ENCODE results near the gene MALAT1. TPM values are rescaled to one million over a fixed set of nuclear protein-coding genes. Genes with fewer than 3 reads are reported as not detected.
"Not testable (repeated sequence)": the region's sequence is repeated elsewhere in the genome, so short reads cannot be mapped to it uniquely, and the experiment has no call there.

Gene MALAT1
- total RNA-seq (over 10,000 TPM in 1 of 4 donors, 1,000 to 10,000 TPM in 3; 3,071 to 11,376 (median 4,986) TPM), polyA plus RNA-seq (100 to 1,000 TPM; 102 to 846 (median 299) TPM)
- long read RNA-seq, donor 1, full-length matches to known transcripts = 479 of 482 reads
- long read RNA-seq, donor 1, partial matches to known transcripts = 0 of 482 reads
- long read RNA-seq, donor 1, other reads (novel, unspliced or antisense) = 3 of 482 reads
- long read RNA-seq, donor 2, full-length matches to known transcripts = 3,503 of 3,512 reads
- long read RNA-seq, donor 2, partial matches to known transcripts = 0 of 3,512 reads
- long read RNA-seq, donor 2, other reads (novel, unspliced or antisense) = 9 of 3,512 reads

DNA sequence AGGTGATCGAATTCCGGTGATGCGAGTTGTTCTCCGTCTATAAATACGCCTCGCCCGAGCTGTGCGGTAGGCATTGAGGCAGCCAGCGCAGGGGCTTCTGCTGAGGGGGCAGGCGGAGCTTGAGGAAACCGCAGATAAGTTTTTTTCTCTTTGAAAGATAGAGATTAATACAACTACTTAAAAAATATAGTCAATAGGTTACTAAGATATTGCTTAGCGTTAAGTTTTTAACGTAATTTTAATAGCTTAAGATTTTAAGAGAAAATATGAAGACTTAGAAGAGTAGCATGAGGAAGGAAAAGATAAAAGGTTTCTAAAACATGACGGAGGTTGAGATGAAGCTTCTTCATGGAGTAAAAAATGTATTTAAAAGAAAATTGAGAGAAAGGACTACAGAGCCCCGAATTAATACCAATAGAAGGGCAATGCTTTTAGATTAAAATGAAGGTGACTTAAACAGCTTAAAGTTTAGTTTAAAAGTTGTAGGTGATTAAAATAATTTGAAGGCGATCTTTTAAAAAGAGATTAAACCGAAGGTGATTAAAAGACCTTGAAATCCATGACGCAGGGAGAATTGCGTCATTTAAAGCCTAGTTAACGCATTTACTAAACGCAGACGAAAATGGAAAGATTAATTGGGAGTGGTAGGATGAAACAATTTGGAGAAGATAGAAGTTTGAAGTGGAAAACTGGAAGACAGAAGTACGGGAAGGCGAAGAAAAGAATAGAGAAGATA lies at the start of gene MALAT1:
Gene MALAT1 (plus strand): TSS at position 69 of the 736 bp plus-strand sequence.
- Histone ChIP-seq H3K27me3 (ENCODE audit: insufficient read depth in 3 of 3, low read length in 2 of 3) (no peaks in the 10 kb centered on the region), H3K27ac (peak within 1 kb of the TSS; percentile 99), H3K4me1 (peaks cover 27% of the 10 kb centered on the region), H3K9me3 (no peaks in the 10 kb centered on the region), H3K4me3 (peak within 1 kb of the TSS; percentile 92), H3K36me3 (ENCODE audit: insufficient read depth in 1 of 2, low read depth in 1 of 2) (peaks cover 2 to 45% of the 10 kb centered on the region in 2 donors)
- intact Hi-C loops (cut with DNase I) = loop anchor here (1.0 to 2.0 kb wide), 2 partner anchors 76 to 78 kb away; partner anchors contain the start of gene NEAT1 (in 1 of the 2)
- TF ChIP-seq, protein P1, sequence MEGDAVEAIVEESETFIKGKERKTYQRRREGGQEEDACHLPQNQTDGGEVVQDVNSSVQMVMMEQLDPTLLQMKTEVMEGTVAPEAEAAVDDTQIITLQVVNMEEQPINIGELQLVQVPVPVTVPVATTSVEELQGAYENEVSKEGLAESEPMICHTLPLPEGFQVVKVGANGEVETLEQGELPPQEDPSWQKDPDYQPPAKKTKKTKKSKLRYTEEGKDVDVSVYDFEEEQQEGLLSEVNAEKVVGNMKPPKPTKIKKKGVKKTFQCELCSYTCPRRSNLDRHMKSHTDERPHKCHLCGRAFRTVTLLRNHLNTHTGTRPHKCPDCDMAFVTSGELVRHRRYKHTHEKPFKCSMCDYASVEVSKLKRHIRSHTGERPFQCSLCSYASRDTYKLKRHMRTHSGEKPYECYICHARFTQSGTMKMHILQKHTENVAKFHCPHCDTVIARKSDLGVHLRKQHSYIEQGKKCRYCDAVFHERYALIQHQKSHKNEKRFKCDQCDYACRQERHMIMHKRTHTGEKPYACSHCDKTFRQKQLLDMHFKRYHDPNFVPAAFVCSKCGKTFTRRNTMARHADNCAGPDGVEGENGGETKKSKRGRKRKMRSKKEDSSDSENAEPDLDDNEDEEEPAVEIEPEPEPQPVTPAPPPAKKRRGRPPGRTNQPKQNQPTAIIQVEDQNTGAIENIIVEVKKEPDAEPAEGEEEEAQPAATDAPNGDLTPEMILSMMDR (IDR thresholded peaks at IDR 0.05) = no peak
- ATAC-seq (peak in 3 of 4 donors; percentile 16 to 49 (median 27)), DNase-seq (peak; percentile 92 to 96)
- WGBS, 3 donors = 0% methylated on average over 24 of the region's 24 CpGs

DNA sequence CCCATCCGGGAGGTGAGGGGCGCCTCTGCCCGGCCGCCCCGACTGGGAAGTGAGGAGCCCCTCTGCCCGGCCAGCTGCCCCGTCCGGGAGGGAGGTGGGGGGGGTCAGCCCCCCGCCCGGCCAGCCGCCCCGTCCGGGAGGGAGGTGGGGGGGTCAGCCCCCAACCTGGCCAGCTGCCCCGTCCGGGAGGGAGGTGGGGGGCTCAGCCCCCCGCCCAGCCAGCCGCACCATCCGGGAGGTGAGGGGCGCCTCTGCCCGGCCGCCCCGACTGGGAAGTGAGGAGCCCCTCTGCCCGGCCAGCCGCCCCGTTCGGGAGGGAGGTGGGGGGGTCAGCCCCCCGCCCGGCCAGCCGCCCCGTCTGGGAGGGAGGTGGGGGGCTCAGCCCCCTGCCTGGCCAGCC lies 47.5 kb upstream of the MALAT1 start:
- ATAC-seq; intact Hi-C loops (cut with DNase I); H3K27me3 ChIP-seq (ENCODE audit: insufficient read depth in 3 of 3, low read length in 2 of 3); H3K36me3 ChIP-seq (ENCODE audit: insufficient read depth in 1 of 2, low read depth in 1 of 2); H3K9me3 ChIP-seq; H3K4me1 ChIP-seq; H3K27ac ChIP-seq; H3K4me3 ChIP-seq; DNase-seq: not testable (repeated sequence)
- WGBS, 3 donors = 81 to 92% (median 90%) methylated on average over 4 to 21 of the region's 30 CpGs

DNA sequence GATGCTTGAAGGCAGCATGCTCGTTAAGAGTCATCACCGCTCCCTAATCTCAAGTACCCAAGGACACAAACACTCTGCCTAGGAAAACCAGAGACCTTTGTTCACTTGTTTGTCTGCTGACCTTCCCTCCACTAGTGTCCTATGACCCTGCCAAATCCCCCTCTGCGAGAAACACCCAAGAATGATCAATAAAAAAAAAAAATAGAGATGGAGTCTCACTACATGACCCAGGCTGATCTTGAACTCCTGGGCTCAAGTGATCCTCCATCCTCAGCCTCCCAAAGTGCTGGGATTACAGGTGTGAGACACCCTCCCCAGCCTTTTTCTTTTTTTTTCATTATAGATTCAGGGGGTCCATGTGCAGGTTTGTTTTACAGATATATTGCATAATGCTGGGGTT lies 46.6 kb upstream of the MALAT1 start:
- ATAC-seq; DNase-seq; H3K4me3 ChIP-seq; H3K9me3 ChIP-seq; intact Hi-C loops (cut with DNase I); H3K27me3 ChIP-seq (ENCODE audit: insufficient read depth in 3 of 3, low read length in 2 of 3); H3K36me3 ChIP-seq (ENCODE audit: insufficient read depth in 1 of 2, low read depth in 1 of 2): not testable (repeated sequence)
- peaks cover 15% of the 10 kb centered on the region for H3K4me1 ChIP-seq
- 42 to 65% (median 53%) methylated on average over 1 to 3 of the region's 3 CpGs for WGBS, 3 donors
- H3K27ac ChIP-seq = peak overlapping the region; percentile 89

DNA sequence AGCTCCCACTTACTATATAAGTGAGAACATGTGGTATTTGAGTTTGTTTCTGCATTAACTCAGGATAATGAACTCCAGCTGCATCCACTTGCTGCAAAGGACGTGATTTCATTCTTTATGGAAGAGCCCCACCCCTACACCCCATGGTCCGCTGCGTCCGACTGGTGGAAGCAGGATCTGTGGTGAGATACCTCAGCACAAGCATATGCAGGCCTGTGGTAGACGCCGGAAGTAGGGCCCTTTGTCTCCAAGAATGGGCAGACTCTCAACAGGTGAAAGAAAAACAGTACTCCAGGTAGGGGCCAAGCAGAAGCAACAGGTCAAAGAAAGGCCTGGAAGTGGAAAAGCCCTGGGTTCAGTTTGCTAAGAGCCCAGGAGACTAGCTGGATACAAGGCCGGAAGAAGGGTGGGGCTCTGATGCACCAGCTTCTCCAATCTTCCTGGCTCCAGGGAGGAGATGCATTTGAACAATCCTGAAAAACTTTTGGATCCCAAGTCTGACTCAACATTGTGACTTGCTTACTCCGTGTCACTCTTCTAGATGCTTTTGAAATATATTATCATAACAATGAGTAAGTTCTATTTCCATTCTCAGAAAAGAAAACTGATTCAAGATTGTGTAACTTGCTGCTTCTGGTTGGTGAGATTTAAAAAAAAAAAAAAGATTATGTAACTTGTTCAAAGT lies 45.9 kb upstream of the MALAT1 start:
- peak in 3 of 4 donors; percentile 5 to 12 (median 5) for ATAC-seq
- H3K4me1 ChIP-seq = peaks cover 15% of the 10 kb centered on the region
- no peaks in the 10 kb centered on the region for H3K36me3 ChIP-seq (ENCODE audit: insufficient read depth in 1 of 2, low read depth in 1 of 2)
- TF ChIP-seq, protein P1 (IDR thresholded peaks at IDR 0.05) = no peak
- peak; percentile 37 to 66 for DNase-seq
- intact Hi-C loops (cut with DNase I) = no loop called here
- 58 to 67% (median 62%) methylated on average over 8 of the region's 8 CpGs for WGBS, 3 donors
- H3K9me3 ChIP-seq = no peaks in the 10 kb centered on the region
- no peaks in the 10 kb centered on the region for H3K27me3 ChIP-seq (ENCODE audit: insufficient read depth in 3 of 3, low read length in 2 of 3)
- no peak overlapping the region for H3K4me3 ChIP-seq
- H3K27ac ChIP-seq = peak overlapping the region; percentile 89

DNA sequence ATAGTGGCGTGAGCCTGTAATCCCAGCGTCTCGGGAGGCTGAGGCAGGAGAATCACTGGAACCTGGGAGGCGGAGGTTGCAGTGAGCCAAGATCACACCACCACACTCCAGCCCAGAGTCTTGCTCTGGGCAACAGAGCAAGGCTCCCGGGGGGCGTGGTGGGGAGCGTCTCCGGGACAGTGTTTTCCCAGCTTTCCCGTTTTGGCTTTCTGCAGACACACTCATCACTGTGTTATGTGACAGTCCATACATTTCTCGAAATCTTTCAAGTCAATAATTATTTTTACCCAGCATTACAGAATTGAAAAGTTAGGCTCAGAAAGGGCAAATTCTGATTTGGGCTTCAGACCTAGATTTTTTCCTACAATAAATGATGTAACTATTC lies 44.5 kb upstream of the MALAT1 start:
- intact Hi-C loops (cut with DNase I) = no loop called here
- Histone ChIP-seq H3K4me3 (peak overlapping the region; percentile 68), H3K36me3 (ENCODE audit: insufficient read depth in 1 of 2, low read depth in 1 of 2) (no peaks in the 10 kb centered on the region), H3K9me3 (no peaks in the 10 kb centered on the region), H3K4me1 (peaks cover 15% of the 10 kb centered on the region), H3K27ac (peak overlapping the region; percentile 89), H3K27me3 (ENCODE audit: insufficient read depth in 3 of 3, low read length in 2 of 3) (no peaks in the 10 kb centered on the region)
- ATAC-seq = peak; percentile 2 to 22 (median 10)
- 61 to 63% (median 61%) methylated on average over 10 of the region's 10 CpGs for WGBS, 3 donors
- peak in 1 of 2 donors; percentile 71 for DNase-seq
- TF ChIP-seq, protein P1 (IDR thresholded peaks at IDR 0.05) = no peak
